Mesenteric fat pad (tissue), 1 donor: ENCODE measurements around the gene RPL26. TPM values are rescaled to one million over a fixed set of nuclear protein-coding genes. Genes with fewer than 3 reads are reported as not detected.
"Not testable (repeated sequence)": the region's sequence is repeated elsewhere in the genome, so short reads cannot be mapped to it uniquely, and the experiment has no call there.

ENCODE experiments used
- DNase-seq: peaks from one replicate; pipeline ENCODE4 v3.0.0-alpha.2; 2020; ENCODE audit warnings: low spot score
- total RNA-seq: library from RNA; stranded (reverse); fragmentation: NEBNext Ultra II Directional; extraction: Animal tissue kit (Norgen Biotek cat#: 25700); gene quantifications from one replicate; pipeline ENCODE4 v1.2.1, GENCODE V29; 2021
- donor health status: DM: yes; HTN: yes; CAD: no.

RPL26 gene
- total RNA-seq, 1 donor from 2014 or later, result 1,206 TPM

- no peak for DNase-seq
Observed at GRCh38 chr17:8368193-8368592, 14.8 kb downstream of the RPL26 start.

DNA sequence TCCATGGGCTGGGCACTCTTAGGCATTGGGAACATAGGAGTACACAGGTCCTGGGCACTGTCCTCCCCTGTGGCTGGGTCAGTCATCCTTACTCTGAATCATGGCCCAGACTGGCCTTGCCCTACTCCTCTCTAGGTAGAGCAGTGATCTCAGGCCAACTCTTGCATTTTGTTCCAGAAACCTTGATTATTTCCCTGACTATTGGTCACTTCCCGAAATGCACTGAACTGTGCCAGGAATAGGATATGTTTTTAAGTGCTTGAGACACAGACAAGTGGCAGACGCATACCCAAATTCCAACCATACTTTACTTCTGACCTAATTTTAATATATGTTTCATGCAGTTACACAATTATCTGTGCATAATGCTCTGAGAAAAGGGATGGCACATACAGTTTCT lies 16.8 kb downstream of the RPL26 start:
- no peak for DNase-seq

DNA sequence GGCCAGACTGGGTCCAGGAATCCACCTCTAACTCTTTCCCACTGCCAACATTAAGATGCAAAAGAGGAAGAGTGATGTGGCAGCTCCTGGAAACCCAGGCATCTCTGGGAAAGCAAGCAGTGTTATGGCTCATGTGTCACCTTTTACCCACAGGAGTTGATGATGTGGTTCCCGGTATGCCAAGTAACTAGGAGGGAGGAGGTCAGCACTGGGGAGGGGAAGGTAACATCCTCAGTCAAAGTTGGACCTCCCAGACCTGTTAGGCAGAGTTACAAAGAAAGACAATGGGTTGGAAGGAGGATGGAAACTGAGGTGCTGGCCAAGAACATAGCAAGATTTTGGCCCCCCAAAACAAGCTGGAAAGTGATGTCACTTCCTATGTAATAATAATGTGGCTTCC lies 17.9 kb downstream of the RPL26 start:
- DNase-seq, result no peak

DNA sequence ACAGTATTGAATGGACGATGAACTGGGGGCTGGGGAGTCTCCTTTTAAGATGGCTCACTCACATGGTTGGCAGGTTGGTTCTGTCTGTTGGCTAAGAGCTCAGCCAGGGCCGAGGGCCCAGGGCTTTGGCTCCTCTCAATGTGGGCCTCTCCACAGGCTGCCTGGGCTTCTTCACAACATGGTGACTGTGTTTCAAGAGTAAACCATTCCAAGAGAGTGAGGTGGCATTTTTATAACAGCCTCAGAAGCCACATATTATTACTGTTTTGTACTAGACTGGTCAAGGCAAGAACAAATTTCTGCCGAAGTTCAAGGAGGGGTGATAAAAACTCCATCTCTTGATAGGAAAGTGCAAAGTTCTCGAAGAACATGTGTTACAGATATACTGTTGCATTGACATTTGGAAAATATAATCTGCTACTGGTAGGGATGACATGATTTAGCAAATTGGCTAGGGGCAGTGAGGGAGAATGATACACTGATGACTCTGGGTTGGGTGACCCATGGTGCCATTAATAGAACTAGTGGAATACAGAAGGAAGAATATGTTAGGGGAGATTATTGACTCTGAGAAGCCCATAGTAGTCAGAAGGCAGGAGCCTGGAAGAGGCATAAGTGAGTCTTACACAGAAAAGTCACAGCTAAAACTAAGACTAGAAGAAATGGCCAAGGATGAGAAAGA lies 20.2 kb downstream of the RPL26 start:
- DNase-seq, result peak; percentile 28

DNA sequence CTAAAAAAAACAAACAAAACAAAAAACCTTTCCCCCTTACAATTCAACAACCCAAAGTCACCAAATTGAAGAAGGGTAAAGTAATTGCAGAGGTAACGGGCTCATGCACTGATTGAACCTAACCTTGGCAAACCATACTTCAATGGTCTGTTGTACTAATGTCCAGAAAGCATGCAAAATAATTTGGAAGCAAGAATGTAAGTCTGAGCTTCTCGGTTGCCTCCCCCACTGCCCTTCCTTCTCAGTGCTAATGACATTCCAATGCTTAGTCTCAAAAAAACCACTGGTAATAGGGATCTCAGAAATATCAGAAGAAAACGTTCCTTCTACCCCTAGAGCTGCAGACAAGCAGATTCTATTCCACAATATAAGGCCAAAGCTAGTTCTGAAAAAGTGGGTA lies 22.2 kb downstream of the RPL26 start:
- DNase-seq, result no peak

DNA sequence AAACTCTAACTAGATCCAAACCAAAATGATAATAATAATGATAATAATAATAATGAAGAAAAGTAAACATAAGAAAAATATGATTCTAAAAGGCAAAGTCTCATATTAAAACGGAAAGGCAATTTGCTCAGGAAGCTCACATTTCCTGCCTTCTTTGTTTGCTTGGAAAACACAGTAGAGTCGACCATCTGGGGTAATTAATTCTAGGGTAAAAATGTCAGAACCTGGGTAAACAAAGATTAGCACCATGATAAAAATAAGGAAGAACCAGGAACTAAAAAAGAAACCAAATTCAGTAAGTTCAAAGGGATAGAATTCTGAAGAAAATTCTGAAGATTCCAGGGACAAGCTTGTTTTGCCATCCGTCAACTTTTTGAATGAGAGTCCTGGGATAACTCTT lies 22.7 kb downstream of the RPL26 start:
- DNase-seq, result no peak

DNA sequence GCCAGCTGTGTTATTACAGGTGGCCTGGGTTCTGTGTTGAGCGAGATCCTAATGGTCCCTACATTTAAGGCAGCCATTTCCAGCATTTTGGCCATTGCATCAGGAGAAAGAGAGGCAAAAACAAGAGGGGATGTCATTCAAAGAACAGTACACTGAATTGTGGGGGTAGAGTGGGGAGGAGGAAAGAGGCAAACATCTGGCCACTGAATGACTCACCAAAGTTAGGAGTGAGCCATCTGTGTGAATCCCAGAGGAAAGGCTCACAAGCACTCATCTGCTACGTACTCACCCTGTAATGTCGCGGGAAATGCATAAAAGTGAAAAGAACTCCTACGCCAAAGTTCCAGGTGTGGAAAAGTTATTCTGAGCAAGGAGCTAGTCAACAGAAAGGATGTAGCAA lies 23.2 kb downstream of the RPL26 start:
- no peak for DNase-seq

DNA sequence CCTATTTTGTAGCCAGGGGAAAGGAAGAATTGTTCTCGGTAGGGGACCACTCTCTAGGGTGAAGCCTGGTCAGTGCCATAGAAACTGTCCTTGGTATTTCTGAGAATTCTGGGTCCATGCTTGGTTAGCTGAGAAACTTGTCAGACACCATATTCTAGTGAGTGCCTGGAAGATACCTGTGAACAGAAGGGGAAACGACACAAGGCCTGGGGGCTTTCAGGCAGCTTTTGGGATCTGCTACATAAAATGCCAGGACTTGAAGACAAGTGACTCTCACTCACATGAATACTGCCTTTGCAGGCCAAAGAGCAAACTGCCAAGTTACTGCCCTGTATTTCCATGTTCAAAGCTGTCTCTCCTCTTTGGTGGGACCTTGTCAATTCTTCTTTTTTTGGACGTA lies 25.1 kb downstream of the RPL26 start:
- no peak for DNase-seq

DNA sequence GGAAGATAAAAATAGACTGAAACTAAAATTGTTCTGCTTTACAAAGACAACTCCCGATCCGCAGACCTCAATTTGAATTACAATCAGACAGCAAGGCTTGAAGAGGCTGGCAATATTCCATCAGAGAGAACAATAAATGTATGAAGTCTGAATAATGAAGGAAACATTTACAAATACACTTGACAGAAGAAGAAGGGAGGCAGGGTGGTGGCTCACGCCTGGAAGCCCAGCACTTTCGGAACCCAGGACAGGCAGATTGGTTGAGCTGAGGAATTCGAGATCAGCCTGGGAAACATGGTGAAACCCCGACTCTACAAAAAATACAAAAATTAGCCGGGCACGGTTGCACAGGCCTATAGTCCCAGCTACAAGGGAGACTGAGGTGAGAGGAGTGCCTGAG lies 28.8 kb downstream of the RPL26 start:
- DNase-seq, result peak; percentile 68

- peak; percentile 5 for DNase-seq
Observed at GRCh38 chr17:8353736-8354135, 29.3 kb downstream of the RPL26 start.

DNA sequence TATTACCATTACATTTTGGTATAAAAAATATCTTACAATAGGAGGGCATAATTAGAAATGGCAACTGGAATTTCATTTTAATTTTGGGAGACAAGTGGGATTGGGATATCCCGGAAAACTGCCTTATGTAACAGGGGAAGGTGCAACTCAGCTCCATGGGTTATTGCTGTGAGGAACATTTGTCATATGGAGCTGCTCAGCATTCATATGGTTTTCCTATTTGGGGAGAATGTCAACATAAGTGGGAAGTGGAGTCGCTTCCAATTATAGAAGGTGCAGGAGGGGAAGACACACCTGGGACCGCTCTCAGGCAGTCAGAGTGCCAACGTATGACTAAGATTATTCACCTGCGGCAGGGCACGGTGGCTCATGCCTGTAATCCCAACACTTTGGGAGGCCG lies 32.7 kb downstream of the RPL26 start:
- no peak for DNase-seq

DNA sequence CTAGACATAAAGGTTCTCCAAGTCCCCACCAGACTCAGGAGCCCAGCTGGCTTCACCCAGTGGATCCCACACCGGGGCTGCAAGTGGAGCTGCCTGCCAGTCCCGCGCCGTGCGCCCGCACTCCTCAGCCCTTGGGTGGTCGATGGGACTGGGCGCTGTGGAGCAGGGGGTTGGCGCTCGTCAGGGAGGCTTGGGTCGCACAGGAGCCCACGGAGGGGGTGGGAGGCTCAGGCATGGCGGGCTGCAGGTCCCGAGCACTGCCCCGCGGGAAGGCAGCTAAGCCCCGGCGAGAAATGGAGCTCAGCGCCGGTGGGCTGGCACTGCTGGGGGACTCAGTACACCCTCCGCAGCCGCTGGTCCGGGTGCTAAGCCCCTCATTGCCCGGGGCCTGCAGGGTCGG lies 36.0 kb downstream of the RPL26 start:
- DNase-seq, result not testable (repeated sequence)

- no peak for DNase-seq
Observed at GRCh38 chr17:8345951-8346665, 36.9 kb downstream of the RPL26 start.

DNA sequence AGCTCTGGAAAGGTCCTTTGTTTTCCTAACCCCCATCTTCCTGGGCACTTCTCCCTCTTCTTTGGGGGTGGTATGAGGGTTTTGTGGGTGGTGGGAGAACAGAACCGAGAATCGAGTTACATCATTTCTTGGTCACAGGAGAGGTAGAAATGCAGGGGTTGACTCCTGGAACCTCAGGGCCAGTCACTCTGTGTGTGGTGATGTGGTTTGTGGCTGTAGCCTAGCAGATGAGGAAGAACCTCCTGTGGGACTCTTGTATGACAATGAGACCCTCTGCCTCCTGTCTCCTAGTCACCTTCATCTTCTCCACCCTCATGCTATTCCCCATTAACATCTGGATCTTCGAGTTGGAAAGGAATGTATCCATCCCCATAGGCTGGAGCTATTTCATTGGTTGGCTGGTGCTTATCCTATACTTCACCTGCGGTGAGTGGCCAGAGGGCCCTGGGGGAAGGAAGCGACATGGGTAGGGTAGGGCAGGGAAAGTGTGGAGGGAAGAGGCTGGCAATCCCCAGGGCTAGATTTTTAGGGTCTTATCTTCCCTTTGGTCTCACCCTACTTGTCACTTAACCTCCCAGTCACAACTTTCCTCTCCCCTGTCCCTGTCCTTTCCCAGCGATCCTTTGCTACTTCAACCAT lies 37.8 kb downstream of the RPL26 start:
- no peak for DNase-seq

- DNase-seq, result no peak
Observed at GRCh38 chr17:8341456-8341855, 41.5 kb downstream of the RPL26 start.

- DNase-seq, result no peak
Observed at GRCh38 chr17:8339540-8339939, 43.5 kb downstream of the RPL26 start, which contains the start of gene ODF4. Gene ODF4 (plus strand): TSS chr17:8339840. CDS start chr17:8340052, 212 bp downstream.

DNA sequence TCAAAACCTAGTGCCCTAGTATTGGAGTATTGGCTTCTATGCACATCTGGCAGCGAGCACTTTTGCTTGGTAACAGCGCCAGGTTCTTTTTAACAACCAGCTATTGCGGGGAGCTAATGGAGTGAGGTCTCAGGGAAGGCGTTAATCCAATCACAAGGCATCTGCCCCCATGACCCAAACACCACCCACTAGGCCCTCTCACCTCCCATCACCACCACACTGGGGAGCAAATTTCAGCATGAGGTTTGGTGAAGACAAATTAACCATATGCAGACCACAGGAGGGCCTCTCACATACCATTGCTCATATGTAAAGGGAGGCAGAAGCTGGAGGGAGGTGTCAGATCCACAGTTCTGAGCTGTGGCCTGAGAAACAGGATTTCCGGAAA lies 44.2 kb downstream of the RPL26 start:
- no peak for DNase-seq

GRCh38 chr17:8337802-8338752 lies 44.9 kb downstream of the RPL26 start:
- DNase-seq, result no peak

- DNase-seq, result no peak
Observed at GRCh38 chr17:8333281-8333680, 49.7 kb downstream of the RPL26 start.

GRCh38 chr17:8332688-8333087 lies 50.3 kb downstream of the RPL26 start:
- DNase-seq, result no peak

DNA sequence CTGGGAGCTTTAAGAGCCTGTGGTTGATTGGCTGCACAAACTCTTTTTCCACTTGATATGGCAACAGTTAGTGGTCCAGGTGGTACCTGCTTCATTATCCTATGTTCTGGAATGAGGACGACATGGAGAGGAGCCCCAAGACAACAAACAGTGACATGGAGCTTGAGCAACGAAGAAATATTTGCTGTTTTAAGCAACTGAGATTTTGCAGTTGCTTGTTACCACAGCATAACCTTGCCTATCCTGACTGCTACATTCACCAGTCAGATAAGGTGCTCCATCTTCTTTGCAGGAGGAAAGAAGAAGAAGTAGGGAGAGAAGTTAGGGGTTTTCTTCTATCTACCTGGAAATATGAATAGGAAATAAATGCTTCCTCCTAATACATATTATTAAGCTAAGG lies 50.9 kb downstream of the RPL26 start:
- DNase-seq, result no peak
